AG04449 (cell line): ENCODE results near the gene TAS2R9.
"Not testable (repeated sequence)": the region's sequence is repeated elsewhere in the genome, so short reads cannot be mapped to it uniquely, and the experiment has no call there.

Experiments
- CTCF ChIA-PET: fragments of 350-600 bp; formaldehyde crosslinking; extraction: SDS; loops from one replicate; lab custom pipeline; 2021; ENCODE audit warnings: antibody characterized with exemption; lab: Yijun Ruan, JAX
- POLR2A ChIA-PET: fragments of 400-600, 350-600 bp; formaldehyde crosslinking; extraction: SDS; loops from one replicate; lab custom pipeline; 2020; ENCODE audit warnings: antibody characterized with exemption, inconsistent platforms; lab: Yijun Ruan, JAX
- DNase-seq: peaks from one replicate; pipeline ENCODE4 v3.0.0-alpha.2; 2010; ENCODE audit warnings: low read depth, low spot score
- H3K4me3 ChIP-seq: 2 replicates; pipeline ENCODE4 v1.5.1; 2011; ENCODE audit warnings: low read depth, mild to moderate bottlenecking, control low read depth, low read length
- TF ChIP-seq, protein P1 (sequence below): IDR thresholded peaks from one replicate; pipeline ENCODE4 v1.5.1; 2011; ENCODE audit warnings: mild to moderate bottlenecking, moderate library complexity, low read length, control low read depth, inconsistent platforms; ENCODE audit not compliant: insufficient read depth; ENCODE audit errors: missing control alignments

The TAS2R9 gene

DNA sequence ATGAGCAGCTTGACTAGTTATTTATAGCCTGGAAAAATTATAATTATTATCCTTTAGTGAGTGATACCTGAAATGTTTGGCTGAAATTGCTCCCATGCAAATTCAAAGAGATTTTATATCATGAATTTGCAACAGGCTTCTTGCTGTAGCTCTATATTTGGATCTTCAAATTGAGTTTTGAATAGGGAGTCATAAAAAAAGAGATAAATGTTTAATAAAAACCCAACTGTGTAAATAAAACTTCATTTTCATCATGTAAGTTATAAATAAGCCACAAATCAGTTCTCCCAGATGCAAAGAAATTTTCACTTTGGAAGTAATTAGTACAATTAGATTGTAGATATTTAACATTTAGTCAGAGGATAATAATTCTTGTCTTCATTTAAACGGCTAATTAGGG is 2.8 kb downstream of the TAS2R9 start, which contains the start of gene TAS2R8:
Gene TAS2R8, minus strand, starts transcription at position 101 of the 400 bp plus-strand sequence. CDS start 306 bp downstream, outside the sequence.
- no peak for DNase-seq
- TF ChIP-seq, protein P1, sequence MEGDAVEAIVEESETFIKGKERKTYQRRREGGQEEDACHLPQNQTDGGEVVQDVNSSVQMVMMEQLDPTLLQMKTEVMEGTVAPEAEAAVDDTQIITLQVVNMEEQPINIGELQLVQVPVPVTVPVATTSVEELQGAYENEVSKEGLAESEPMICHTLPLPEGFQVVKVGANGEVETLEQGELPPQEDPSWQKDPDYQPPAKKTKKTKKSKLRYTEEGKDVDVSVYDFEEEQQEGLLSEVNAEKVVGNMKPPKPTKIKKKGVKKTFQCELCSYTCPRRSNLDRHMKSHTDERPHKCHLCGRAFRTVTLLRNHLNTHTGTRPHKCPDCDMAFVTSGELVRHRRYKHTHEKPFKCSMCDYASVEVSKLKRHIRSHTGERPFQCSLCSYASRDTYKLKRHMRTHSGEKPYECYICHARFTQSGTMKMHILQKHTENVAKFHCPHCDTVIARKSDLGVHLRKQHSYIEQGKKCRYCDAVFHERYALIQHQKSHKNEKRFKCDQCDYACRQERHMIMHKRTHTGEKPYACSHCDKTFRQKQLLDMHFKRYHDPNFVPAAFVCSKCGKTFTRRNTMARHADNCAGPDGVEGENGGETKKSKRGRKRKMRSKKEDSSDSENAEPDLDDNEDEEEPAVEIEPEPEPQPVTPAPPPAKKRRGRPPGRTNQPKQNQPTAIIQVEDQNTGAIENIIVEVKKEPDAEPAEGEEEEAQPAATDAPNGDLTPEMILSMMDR: no peak
- H3K4me3 ChIP-seq: no peak within 1 kb of the TSS
- CTCF ChIA-PET: no interaction called here
- POLR2A ChIA-PET: no interaction called here

DNA sequence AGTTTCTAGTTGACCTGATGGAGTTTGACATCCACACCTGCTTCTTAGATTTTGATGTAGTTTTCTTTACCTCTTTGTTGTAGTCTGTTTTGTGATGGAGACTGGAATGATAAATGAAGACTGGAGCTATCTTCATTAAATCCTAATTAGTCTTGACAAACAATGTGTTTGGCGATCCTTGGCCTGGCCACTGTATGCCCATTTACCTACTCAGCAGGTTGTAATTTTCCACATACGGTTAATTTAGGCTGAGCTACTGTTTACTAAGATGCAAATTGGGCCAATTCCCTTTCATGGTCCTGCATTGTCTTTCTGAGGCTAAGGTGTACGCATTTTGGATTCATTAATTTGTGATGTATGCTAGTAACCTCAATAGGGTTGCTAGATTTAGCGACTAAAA is 7.4 kb downstream of the TAS2R9 start, which contains the start of gene TAS2R7:
Gene TAS2R7, minus strand, starts transcription at position 41 of the 400 bp plus-strand sequence. CDS start 57 bp downstream, outside the sequence.
- POLR2A ChIA-PET: no interaction called here
- H3K4me3 ChIP-seq: no peak within 1 kb of the TSS
- DNase-seq: no peak
- CTCF ChIA-PET: no interaction called here
- TF ChIP-seq, protein P1: no peak

DNA sequence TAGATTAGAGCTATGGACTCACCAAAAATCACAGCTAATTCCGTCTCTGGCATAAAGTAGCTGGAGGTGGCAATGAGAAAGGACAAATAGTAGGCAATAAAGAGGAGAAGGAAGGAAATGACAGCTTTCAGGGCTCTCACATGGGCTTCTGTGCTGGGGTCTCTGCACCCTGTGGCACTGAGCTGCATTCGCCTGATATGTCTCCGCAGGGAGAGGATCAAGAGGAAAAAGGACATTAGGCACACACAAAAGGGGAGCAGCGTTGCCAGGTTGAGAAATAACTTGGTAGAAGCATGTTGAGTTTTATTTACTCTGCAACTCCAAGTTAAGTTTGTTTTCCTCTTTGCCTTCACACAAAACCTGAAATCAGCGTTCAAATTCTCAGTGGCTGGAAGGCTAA is 8.2 kb downstream of the TAS2R9 start:
- POLR2A ChIA-PET: no interaction called here

DNA sequence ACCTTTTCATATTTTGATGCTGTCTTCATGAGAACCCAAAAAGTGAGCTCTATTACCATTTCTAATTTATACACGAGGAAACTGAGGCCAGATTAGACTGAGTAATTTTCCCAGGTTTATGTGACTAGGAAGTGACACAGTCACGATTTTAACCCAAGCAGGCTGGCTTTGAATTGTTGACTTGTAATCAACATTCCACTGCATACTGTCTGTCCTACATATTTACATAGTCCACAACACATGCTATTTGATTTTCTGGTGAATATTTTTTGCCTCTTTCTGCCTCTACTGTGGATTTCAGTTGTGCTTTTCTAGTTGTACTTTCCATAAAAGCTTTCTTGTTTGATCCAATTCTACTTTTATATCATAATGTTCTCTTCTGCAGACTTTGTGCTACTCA is 15.7 kb downstream of the TAS2R9 start:
- TF ChIP-seq, protein P1: no peak
- H3K4me3 ChIP-seq: no peak overlapping the region
- ChIA-PET CTCF (interaction anchor here (1.5 kb wide), 1 partner anchor 405 kb away, joined by 4 read pairs; no protein-coding TSS in a partner anchor), POLR2A (no interaction called here)
- no peak for DNase-seq

More for the DNA sequence above, 8.2 kb downstream of the TAS2R9 start:
- no peak for DNase-seq
- TF ChIP-seq, protein P1: no peak
- CTCF ChIA-PET: no interaction called here
- no peak overlapping the region for H3K4me3 ChIP-seq

DNA sequence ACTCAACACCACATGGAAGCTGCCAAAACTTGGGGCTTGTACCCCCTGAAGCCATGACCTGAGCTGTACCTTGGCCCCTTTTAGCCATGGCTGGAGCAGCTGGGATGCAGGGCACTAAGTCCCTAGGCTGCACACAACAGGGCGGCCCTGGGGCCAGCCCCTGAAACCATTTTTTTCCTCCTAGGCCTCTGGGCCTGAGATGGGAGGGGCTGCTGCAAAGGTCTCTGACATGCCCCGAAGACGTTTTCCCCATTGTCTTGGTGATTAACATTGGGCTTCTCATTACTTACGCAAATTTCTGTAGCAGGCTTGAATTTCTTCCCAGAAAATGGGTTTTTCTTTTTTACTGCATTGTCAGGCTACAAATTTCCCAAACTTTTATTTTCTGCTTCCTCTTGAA is 18.2 kb downstream of the TAS2R9 start:
- H3K4me3 ChIP-seq, CTCF ChIA-PET, DNase-seq, POLR2A ChIA-PET: not testable (repeated sequence)

DNA sequence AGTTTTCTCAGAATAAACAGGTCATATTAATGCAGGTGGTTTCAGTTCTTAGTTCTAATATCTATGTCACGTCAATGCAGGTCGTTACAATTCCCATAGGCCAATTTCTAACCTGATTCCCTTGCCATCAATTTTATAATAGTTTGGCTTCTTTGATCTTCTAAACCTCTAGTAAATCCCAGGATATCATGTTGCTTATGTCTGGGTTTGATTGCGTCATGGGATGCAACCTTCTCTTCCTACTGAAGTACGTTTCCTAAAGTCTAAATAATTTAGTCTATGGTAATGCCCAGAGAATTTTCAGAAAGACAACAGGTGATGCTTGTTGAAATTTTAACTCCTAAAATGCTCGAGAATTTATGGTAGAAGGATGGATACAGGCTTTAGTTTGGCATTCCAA is 26.7 kb downstream of the TAS2R9 start:
- no peak for DNase-seq
- no peak overlapping the region for H3K4me3 ChIP-seq
- POLR2A ChIA-PET: no interaction called here
- CTCF ChIA-PET: no interaction called here
- TF ChIP-seq, protein P1: no peak

DNA sequence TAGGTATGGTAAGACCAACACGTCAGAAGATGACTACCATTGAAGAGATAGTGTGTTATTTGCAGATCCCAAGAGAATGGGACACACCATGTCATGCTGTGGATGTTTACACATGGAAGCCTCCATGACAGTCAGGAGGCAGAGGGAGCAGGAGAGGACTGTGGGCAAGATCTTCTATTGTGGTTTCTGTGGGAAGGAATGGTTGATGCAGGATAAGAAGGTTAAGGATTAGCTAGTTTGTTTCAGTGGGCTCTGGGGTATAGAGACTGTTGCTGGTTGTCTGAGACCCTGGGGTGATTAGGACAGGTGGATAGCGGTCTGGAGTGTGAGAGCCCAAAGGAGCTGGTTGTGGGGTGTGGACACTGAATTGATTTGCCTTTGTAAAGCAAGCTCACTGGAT is 30.9 kb downstream of the TAS2R9 start:
- ChIA-PET POLR2A (no interaction called here), CTCF (interaction anchor here (1.2 to 3.4 kb wide), 4 partner anchors 8 to 708 kb away, joined by 7 to 17 read pairs (median 9); no protein-coding TSS in a partner anchor)
- no peak overlapping the region for H3K4me3 ChIP-seq
- TF ChIP-seq, protein P1: no peak
- no peak for DNase-seq
